Fibroblast of villous mesenchyme (primary cell): ENCODE data around the gene PRKAG3. TPM values are rescaled to one million over a fixed set of nuclear protein-coding genes. Genes with fewer than 3 reads are reported as not detected.
"Not testable (repeated sequence)": the region's sequence is repeated elsewhere in the genome, so short reads cannot be mapped to it uniquely, and the experiment has no call there.

ENCODE experiments used
- DNase-seq: peaks from one replicate; pipeline ENCODE4 v3.0.0-alpha.2; 2010; ENCODE audit warnings: low read depth
- H3K4me3 ChIP-seq: 2 replicates; pipeline ENCODE4 v1.5.1; 2011; ENCODE audit warnings: low read depth, mild to moderate bottlenecking, low read length
- CTCF ChIP-seq: IDR thresholded peaks from 2 replicates; pipeline ENCODE4 v1.5.1; 2012; ENCODE audit warnings: low read depth, mild to moderate bottlenecking, low read length; ENCODE audit not compliant: insufficient read depth
- total RNA-seq: library from RNA; depleted of rRNA; stranded (reverse); fragments of >200 nt; gene quantifications from 2 replicates; pipeline ENCODE4 v1.2.3, GENCODE V29; 2012

PRKAG3 gene
- total RNA-seq, 1 donor: not detected

GRCh38 chr2:218777276-218777990, 54.2 kb downstream of the PRKAG3 start:
- no peak for TF ChIP-seq CTCF
- H3K4me3 ChIP-seq: no peak overlapping the region
- DNase-seq: no peak

GRCh38 chr2:218776488-218776887, 55.1 kb downstream of the PRKAG3 start:
- DNase-seq: no peak
- H3K4me3 ChIP-seq: no peak overlapping the region
- TF ChIP-seq CTCF: no peak

GRCh38 chr2:218773881-218774280, 57.7 kb downstream of the PRKAG3 start:
- no peak overlapping the region for H3K4me3 ChIP-seq
- no peak for DNase-seq
- TF ChIP-seq CTCF: no peak

DNA sequence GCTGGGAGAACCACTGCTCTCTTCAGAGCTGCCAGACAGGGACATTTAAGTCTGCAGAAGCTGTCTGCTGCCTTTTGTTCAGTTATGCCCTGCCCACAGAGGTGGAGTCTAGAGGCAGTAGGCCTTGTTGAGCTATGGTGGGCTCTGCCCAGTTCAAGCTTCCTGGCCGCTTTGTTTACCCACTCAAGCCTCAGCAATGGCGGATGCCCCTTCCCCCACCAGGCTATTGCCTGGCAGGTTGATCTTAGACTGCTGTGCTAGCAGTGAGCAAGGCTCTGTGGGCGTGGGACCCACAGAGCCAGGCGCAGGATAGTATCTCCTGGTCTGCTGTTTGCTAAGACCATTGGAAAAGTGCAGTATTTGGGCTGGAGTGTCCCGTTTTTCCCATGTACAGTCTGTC, 58.8 kb downstream of the PRKAG3 start:
- DNase-seq, H3K4me3 ChIP-seq: not testable (repeated sequence)

Other genes with a start within 250 kb of the PRKAG3 start
- 0.97 and 2.2 TPM in 2 replicates for gene PLCD4, start 223.9 kb downstream of the PRKAG3 start, total RNA-seq
- gene ZNF142, start 172.2 kb downstream of the PRKAG3 start, total RNA-seq: 14.7 and 14.8 TPM in 2 replicates
- gene BCS1L, start 172.1 kb downstream of the PRKAG3 start, total RNA-seq: 28.9 and 29.3 TPM in 2 replicates
- 37.4 and 38.4 TPM in 2 replicates for gene RNF25, start 159.8 kb downstream of the PRKAG3 start, total RNA-seq
- gene STK36, start 159.7 kb downstream of the PRKAG3 start, total RNA-seq: 23.7 and 23.8 TPM in 2 replicates
- 12.6 and 19.9 TPM in 2 replicates for gene TTLL4, start 121.0 kb downstream of the PRKAG3 start, total RNA-seq
- 4.7 and 16.1 TPM in 2 replicates for gene CYP27A1, start 49.7 kb downstream of the PRKAG3 start, total RNA-seq
- gene WNT6, start 28.0 kb upstream of the PRKAG3 start, total RNA-seq: not detected in 2 replicates
- gene WNT10A, start 49.0 kb upstream of the PRKAG3 start, total RNA-seq: not detected in 2 replicates
- gene CDK5R2, start 127.9 kb upstream of the PRKAG3 start, total RNA-seq: not detected in 2 replicates
- not detected in 2 replicates for gene FEV, start 153.4 kb upstream of the PRKAG3 start, total RNA-seq
- 1.3 TPM in 1 of 2 replicates, not detected in the other for gene CRYBA2, start 161.6 kb upstream of the PRKAG3 start, total RNA-seq
- not detected in 2 replicates for gene CFAP65, start 209.7 kb upstream of the PRKAG3 start, total RNA-seq
- not detected in 2 replicates for gene IHH, start 229.1 kb upstream of the PRKAG3 start, total RNA-seq